Measurements from ENCODE around the gene UGT1A9. TPM values are rescaled to one million over a fixed set of nuclear protein-coding genes. Genes with fewer than 3 reads are reported as not detected.

The UGT1A9 gene
- polyA plus RNA-seq, 1 of the 3 experiments (the other 2 are of a cell fraction) = not detected

GRCh38 chr2:233803994-233804393, 132.3 kb downstream of the UGT1A9 start:
- no peaks in the 10 kb centered on the region for H4K20me1 ChIP-seq (ENCODE audit: insufficient read depth)
- no peak overlapping the region for H3K4me2 ChIP-seq
- no peaks in the 10 kb centered on the region for H3K4me1 ChIP-seq (ENCODE audit: control insufficient read depth in 1 of 2, insufficient read depth in 2 of 2, low read depth in 1 of 2, low read length in 1 of 2)
- POLR2A ChIA-PET = no interaction called here
- H3K27ac ChIP-seq (ENCODE audit: low read depth in 2 of 2, low read length in 1 of 2) = no peak overlapping the region
- H3K9me2 ChIP-seq = no peaks in the 10 kb centered on the region
- no peak for DNase-seq
- no peaks in the 10 kb centered on the region for H3F3A ChIP-seq (replicated peaks; ENCODE audit: insufficient read depth)
- H3K27me3 ChIP-seq (ENCODE audit: insufficient read depth) = no peaks in the 10 kb centered on the region
- no peaks in the 10 kb centered on the region; the same call in 1 of the 2 replicates for H3K9me3 ChIP-seq
- no peak overlapping the region for H2AFZ ChIP-seq (ENCODE audit: low read depth)
- no peaks in the 10 kb centered on the region for H3K36me3 ChIP-seq (replicated peaks in 1 of 2; ENCODE audit: control insufficient read depth in 1 of 2, insufficient read depth in 2 of 2, low read length in 1 of 2)
- no peak overlapping the region for H3K9ac ChIP-seq
- 33% methylated on average over 3 of the region's 8 CpGs for WGBS (ENCODE audit: low lambda C conversion rate)
- TF ChIP-seq YY1 (IDR thresholded peaks at IDR 0.05; ENCODE audit: low read depth) (no peak), CTCF (IDR thresholded peaks at IDR 0.05) (no peak), EP300 (IDR thresholded peaks at IDR 0.05; ENCODE audit: borderline replicate concordance in 1 of 2, low read depth in 1 of 2, low read length in 1 of 2) (no peak), GABPA (IDR thresholded peaks at IDR 0.05; ENCODE audit: low read depth) (no peak), MEF2A (IDR thresholded peaks at IDR 0.05; ENCODE audit: borderline replicate concordance, low read depth) (no peak), POLR2AphosphoS5 (IDR thresholded peaks at IDR 0.05; ENCODE audit: low read depth, low read length) (no peak), FOXJ3 (CRISPR knock-in tag; IDR thresholded peaks at IDR 0.05) (no peak), JUND (IDR thresholded peaks at IDR 0.05) (no peak), REST (IDR thresholded peaks at IDR 0.05; ENCODE audit: low read depth, low read length) (no peak)
- TF ChIP-seq, protein P1, sequence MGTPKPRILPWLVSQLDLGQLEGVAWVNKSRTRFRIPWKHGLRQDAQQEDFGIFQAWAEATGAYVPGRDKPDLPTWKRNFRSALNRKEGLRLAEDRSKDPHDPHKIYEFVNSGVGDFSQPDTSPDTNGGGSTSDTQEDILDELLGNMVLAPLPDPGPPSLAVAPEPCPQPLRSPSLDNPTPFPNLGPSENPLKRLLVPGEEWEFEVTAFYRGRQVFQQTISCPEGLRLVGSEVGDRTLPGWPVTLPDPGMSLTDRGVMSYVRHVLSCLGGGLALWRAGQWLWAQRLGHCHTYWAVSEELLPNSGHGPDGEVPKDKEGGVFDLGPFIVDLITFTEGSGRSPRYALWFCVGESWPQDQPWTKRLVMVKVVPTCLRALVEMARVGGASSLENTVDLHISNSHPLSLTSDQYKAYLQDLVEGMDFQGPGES (IDR thresholded peaks at IDR 0.05; ENCODE audit: low read depth, low read length) = no peak
- TF ChIP-seq, protein P2, sequence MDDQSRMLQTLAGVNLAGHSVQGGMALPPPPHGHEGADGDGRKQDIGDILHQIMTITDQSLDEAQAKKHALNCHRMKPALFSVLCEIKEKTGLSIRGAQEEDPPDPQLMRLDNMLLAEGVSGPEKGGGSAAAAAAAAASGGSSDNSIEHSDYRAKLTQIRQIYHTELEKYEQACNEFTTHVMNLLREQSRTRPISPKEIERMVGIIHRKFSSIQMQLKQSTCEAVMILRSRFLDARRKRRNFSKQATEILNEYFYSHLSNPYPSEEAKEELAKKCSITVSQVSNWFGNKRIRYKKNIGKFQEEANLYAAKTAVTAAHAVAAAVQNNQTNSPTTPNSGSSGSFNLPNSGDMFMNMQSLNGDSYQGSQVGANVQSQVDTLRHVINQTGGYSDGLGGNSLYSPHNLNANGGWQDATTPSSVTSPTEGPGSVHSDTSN (IDR thresholded peaks at IDR 0.05) = no peak
- H3K4me3 ChIP-seq (ENCODE audit: low read depth in 2 of 2, low read length in 1 of 2) = no peak overlapping the region
- H3K79me2 ChIP-seq (ENCODE audit: insufficient read depth) = no peaks in the 10 kb centered on the region
- CTCF ChIA-PET = interaction anchor here (0.9 kb wide), 1 partner anchor 17 kb away, joined by 3 read pairs; no protein-coding TSS in a partner anchor
